BLaER1 treated with 17β-estradiol and CSF1 and Interleukin-3, amounts not matched to agents 10 nM and 100 nM (cell line): ENCODE data around the gene MTA1.

Experiments used
- H3K27ac ChIP-seq, 11 experiments: shearing (Covaris generic); formaldehyde crosslinking; 2 replicates each; pipeline ENCODE4 v1.8.1; 2022
- H3K27me3 ChIP-seq, 11 experiments: shearing (Covaris generic); formaldehyde crosslinking; 2 replicates each; pipeline ENCODE4 v1.8.1; 2022
- H3K36me3 ChIP-seq, 11 experiments: shearing (Covaris generic); formaldehyde crosslinking; 2 replicates each; pipeline ENCODE4 v1.8.1; 2022
- H3K4me1 ChIP-seq, 10 experiments: shearing (Covaris generic); formaldehyde crosslinking; 2 replicates each; pipeline ENCODE4 v1.8.1; 2022
- H3K4me2 ChIP-seq, 11 experiments: shearing (Covaris generic); formaldehyde crosslinking; 2 replicates each; pipeline ENCODE4 v1.8.1; 2022
- H3K4me3 ChIP-seq, 10 experiments: shearing (Covaris generic); formaldehyde crosslinking; 2 replicates each; pipeline ENCODE4 v1.8.1; 2022
- H3K9ac ChIP-seq, 11 experiments: shearing (Covaris generic); formaldehyde crosslinking; 2 replicates each; pipeline ENCODE4 v1.8.1; 2022
- H3K9me3 ChIP-seq, 11 experiments: shearing (Covaris generic); formaldehyde crosslinking; replicated peaks in 1 of 11; 2 replicates each; pipeline ENCODE4 v1.8.1; 2022
- H4K20me1 ChIP-seq, 11 experiments: shearing (Covaris generic); formaldehyde crosslinking; 2 replicates each; pipeline ENCODE4 v1.8.1; 2022
- Cebpa-rat ChIP-seq, 11 experiments: shearing (Covaris generic); IDR thresholded peaks; 2 replicates each; pipeline ENCODE4 v1.8.1; 2022

Gene MTA1

GRCh38 chr14:105458571-105458970, 38.9 kb downstream of the MTA1 start:
- Histone ChIP-seq H3K9me3 (no peaks in the 10 kb centered on the region), H3K4me1 (peaks cover 0 to 32% (median 0%) of the 10 kb centered on the region in 10 experiments; a peak in 5 of 20 replicates), H3K9ac (no peak overlapping the region), H3K36me3 (peaks cover 83 to 90% (median 88%) of the 10 kb centered on the region in 11 experiments), H3K4me3 (no peak overlapping the region), H3K27me3 (no peaks in the 10 kb centered on the region), H4K20me1 (peaks cover 10 to 90% (median 71%) of the 10 kb centered on the region in 11 experiments; a peak in 20 of 22 replicates), H3K27ac (no peak overlapping the region), H3K4me2 (no peak overlapping the region)
- TF ChIP-seq Cebpa-rat (IDR thresholded peaks at IDR 0.05) = no peak

- Histone ChIP-seq H3K36me3 (peaks cover 81 to 90% (median 87%) of the 10 kb centered on the region in 11 experiments), H4K20me1 (peaks cover 10 to 88% (median 71%) of the 10 kb centered on the region in 11 experiments; a peak in 20 of 22 replicates), H3K27ac (no peak overlapping the region), H3K9ac (no peak overlapping the region), H3K4me3 (no peak overlapping the region), H3K27me3 (no peaks in the 10 kb centered on the region), H3K4me1 (peaks cover 0 to 22% (median 0%) of the 10 kb centered on the region in 10 experiments; a peak in 2 of 20 replicates), H3K4me2 (no peak overlapping the region), H3K9me3 (no peaks in the 10 kb centered on the region)
- TF ChIP-seq Cebpa-rat (IDR thresholded peaks at IDR 0.05) = no peak
Measured at GRCh38 chr14:105460116-105460515, 40.5 kb downstream of the MTA1 start.

GRCh38 chr14:105460616-105461015, 41.0 kb downstream of the MTA1 start:
- H3K27me3 ChIP-seq = no peaks in the 10 kb centered on the region
- no peak overlapping the region for H3K4me2 ChIP-seq
- H3K9ac ChIP-seq = no peak overlapping the region
- peaks cover 7 to 88% (median 71%) of the 10 kb centered on the region in 11 experiments; a peak in 20 of 22 replicates for H4K20me1 ChIP-seq
- H3K4me3 ChIP-seq = no peak overlapping the region
- no peak for TF ChIP-seq Cebpa-rat (IDR thresholded peaks at IDR 0.05)
- peaks cover 0 to 22% (median 0%) of the 10 kb centered on the region in 10 experiments; a peak in 2 of 20 replicates for H3K4me1 ChIP-seq
- H3K36me3 ChIP-seq = peaks cover 81 to 90% (median 87%) of the 10 kb centered on the region in 11 experiments
- no peaks in the 10 kb centered on the region for H3K9me3 ChIP-seq
- H3K27ac ChIP-seq = no peak overlapping the region

GRCh38 chr14:105461903-105462302, 42.3 kb downstream of the MTA1 start:
- no peak overlapping the region for H3K4me3 ChIP-seq
- TF ChIP-seq Cebpa-rat (IDR thresholded peaks at IDR 0.05) = no peak
- no peak overlapping the region for H3K27ac ChIP-seq
- H3K4me2 ChIP-seq = no peak overlapping the region
- H3K27me3 ChIP-seq = no peaks in the 10 kb centered on the region
- H4K20me1 ChIP-seq = peaks cover 2 to 88% (median 69%) of the 10 kb centered on the region in 11 experiments; a peak in 20 of 22 replicates
- H3K4me1 ChIP-seq = peaks cover 0 to 23% (median under 1%) of the 10 kb centered on the region in 10 experiments; a peak in 6 of 20 replicates
- H3K9ac ChIP-seq = 0 out of 22 replicates have a peak overlapping the region, but pooled peaks of 1 of the 11 experiments have one; percentile 21
- H3K9me3 ChIP-seq = no peaks in the 10 kb centered on the region
- peaks cover 77 to 89% (median 86%) of the 10 kb centered on the region in 11 experiments for H3K36me3 ChIP-seq

- Histone ChIP-seq H3K36me3 (peaks cover 77 to 91% (median 87%) of the 10 kb centered on the region in 11 experiments), H3K27ac (no peak overlapping the region), H3K27me3 (no peaks in the 10 kb centered on the region), H3K4me2 (no peak overlapping the region), H3K9ac (no peak overlapping the region), H4K20me1 (peaks cover 27 to 93% (median 77%) of the 10 kb centered on the region in 11 experiments; a peak in 21 of 22 replicates), H3K4me1 (peaks cover 7 to 36% (median 26%) of the 10 kb centered on the region in 10 experiments), H3K9me3 (no peaks in the 10 kb centered on the region), H3K4me3 (no peak overlapping the region)
- TF ChIP-seq Cebpa-rat (IDR thresholded peaks at IDR 0.05) = no peak
Measured at GRCh38 chr14:105464501-105464900, 44.9 kb downstream of the MTA1 start.

- Histone ChIP-seq H3K36me3 (peaks cover 73 to 86% (median 83%) of the 10 kb centered on the region in 11 experiments), H3K27ac (no peak overlapping the region), H3K27me3 (peaks cover 0 to 7% (median 0%) of the 10 kb centered on the region in 11 experiments; a peak in 4 of 22 replicates), H3K4me1 (peaks cover 15 to 44% (median 34%) of the 10 kb centered on the region in 10 experiments), H4K20me1 (peaks cover 34 to 97% (median 84%) of the 10 kb centered on the region in 11 experiments; a peak in 21 of 22 replicates), H3K9ac (no peak overlapping the region), H3K4me2 (no peak overlapping the region), H3K9me3 (no peaks in the 10 kb centered on the region), H3K4me3 (no peak overlapping the region)
- TF ChIP-seq Cebpa-rat (IDR thresholded peaks at IDR 0.05) = no peak
Measured at GRCh38 chr14:105465209-105466031, 45.8 kb downstream of the MTA1 start.

GRCh38 chr14:105466531-105467248, 47.1 kb downstream of the MTA1 start:
- H3K9ac ChIP-seq = 0 out of 22 replicates have a peak overlapping the region, but pooled peaks of 1 of the 11 experiments have one; percentile 4
- peaks cover 0 to 15% (median 0%) of the 10 kb centered on the region in 11 experiments; a peak in 5 of 22 replicates for H3K27me3 ChIP-seq
- no peak overlapping the region for H3K4me3 ChIP-seq
- peaks cover 43 to 95% (median 82%) of the 10 kb centered on the region in 11 experiments; a peak in 21 of 22 replicates for H4K20me1 ChIP-seq
- no peaks in the 10 kb centered on the region for H3K9me3 ChIP-seq
- peak overlapping the region in 2 of 11 experiments; percentile 88 to 100; a peak in 2 of 22 replicates for H3K4me2 ChIP-seq
- peaks cover 25 to 55% (median 47%) of the 10 kb centered on the region in 10 experiments for H3K4me1 ChIP-seq
- no peak overlapping the region for H3K27ac ChIP-seq
- TF ChIP-seq Cebpa-rat (IDR thresholded peaks at IDR 0.05) = no peak
- peaks cover 61 to 74% (median 71%) of the 10 kb centered on the region in 11 experiments for H3K36me3 ChIP-seq

- peak overlapping the region in 7 of 11 experiments; percentile 8 to 100 (median 98); a peak in 11 of 22 replicates for H3K4me2 ChIP-seq
- peaks cover 55 to 67% (median 64%) of the 10 kb centered on the region in 11 experiments for H3K36me3 ChIP-seq
- no peak overlapping the region for H3K27ac ChIP-seq
- no peak overlapping the region for H3K4me3 ChIP-seq
- no peak for TF ChIP-seq Cebpa-rat (IDR thresholded peaks at IDR 0.05)
- H4K20me1 ChIP-seq = peaks cover 43 to 97% (median 84%) of the 10 kb centered on the region in 11 experiments; a peak in 21 of 22 replicates
- peak overlapping the region in 2 of 11 experiments; percentile 4 to 11; a peak in 1 of 22 replicates for H3K9ac ChIP-seq
- H3K9me3 ChIP-seq = no peaks in the 10 kb centered on the region
- H3K4me1 ChIP-seq = peaks cover 32 to 59% (median 54%) of the 10 kb centered on the region in 10 experiments
- H3K27me3 ChIP-seq = peaks cover 0 to 15% (median 0%) of the 10 kb centered on the region in 11 experiments; a peak in 5 of 22 replicates
Measured at GRCh38 chr14:105467249-105467941, 47.8 kb downstream of the MTA1 start.
